Muscle of back (tissue), 11 donors: ENCODE results near the gene CCNB1. TPM values are rescaled to one million over a fixed set of nuclear protein-coding genes. Genes with fewer than 3 reads are reported as not detected.
"Not testable (repeated sequence)": the region's sequence is repeated elsewhere in the genome, so short reads cannot be mapped to it uniquely, and the experiment has no call there.

ENCODE experiments used
- DNase-seq, 3 donors: peaks; one replicate each; pipeline versions ENCODE4 v3.0.0 to v3.0.0-alpha.2; 2013
- polyA plus RNA-seq, 10 donors: library from polyadenylated mRNA; unstranded; fragments of 120-200 nt; gene quantifications; one replicate each; pipeline ENCODE4 v1.2.1, GENCODE V29; 2013; ENCODE audit not compliant: insufficient read length in 10 of 10

CCNB1 gene
- polyA plus RNA-seq, 10 donors: 26.5 to 62.6 (median 40.0) TPM

DNA sequence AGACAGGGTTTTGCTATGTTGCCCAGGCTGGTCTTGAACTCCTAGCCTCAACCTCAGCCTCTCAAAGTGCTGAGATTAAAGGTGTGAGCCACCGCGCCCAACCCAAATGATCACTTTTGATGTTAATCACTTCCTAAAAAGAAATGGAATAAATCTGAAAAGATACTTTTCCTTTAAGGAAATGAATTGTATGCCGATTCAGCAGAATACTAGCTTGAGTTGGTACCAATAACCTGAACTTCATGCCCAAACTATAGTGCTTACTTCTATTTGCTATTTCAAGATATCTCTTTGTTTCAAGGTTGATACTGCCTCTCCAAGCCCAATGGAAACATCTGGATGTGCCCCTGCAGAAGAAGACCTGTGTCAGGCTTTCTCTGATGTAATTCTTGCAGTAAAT lies 4.0 kb downstream of the CCNB1 start:
- DNase-seq: no peak

DNA sequence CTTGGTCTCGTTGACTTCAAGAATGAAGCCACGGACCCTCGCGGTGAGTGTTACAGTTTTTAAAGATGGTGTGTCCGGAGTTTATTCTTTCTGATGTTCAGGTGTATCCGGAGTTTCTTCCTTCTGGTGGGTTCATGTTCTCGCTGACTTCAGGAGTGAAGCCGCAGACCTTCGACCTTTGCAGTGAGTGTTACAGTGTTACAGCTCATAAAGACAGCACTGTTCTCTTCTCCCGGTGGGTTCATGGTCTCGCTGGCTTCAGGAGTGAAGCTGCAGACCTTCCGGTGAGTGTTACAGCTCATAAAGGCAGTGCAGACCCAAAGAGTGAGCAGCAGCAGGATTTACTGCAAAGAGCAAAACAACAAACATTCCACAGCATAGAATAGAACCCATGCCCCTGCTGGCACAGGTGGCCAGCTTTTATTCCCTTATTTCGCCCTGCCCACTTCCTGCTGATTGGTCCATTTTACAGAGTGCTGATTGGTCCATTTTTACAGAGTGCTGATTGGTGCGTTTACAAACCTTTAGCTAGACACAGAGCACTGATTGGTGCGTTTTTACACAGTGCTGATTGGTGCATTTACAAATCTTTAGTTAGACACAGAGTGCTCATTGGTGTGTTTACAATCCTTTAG lies 14.8 kb downstream of the CCNB1 start:
- DNase-seq: not testable (repeated sequence)

DNA sequence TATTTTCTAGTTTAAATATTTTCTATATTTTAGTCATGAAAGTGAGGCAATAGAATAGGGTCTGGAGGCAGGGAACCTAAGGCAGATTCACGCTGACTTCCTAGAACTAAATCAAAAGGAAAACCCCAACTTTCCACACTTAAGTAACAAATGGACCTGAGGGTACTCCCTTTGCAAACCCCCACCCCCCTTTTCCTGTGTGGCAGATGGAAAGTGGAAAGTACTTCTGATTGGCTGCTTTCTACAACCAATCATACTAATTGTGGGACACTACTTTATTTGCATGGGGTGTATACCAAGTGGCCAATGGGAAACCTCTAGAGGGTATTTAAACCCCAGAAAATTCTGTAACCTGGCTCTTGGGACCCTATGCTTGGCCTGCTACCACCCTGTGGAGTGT lies 17.7 kb downstream of the CCNB1 start:
- DNase-seq: no peak

DNA sequence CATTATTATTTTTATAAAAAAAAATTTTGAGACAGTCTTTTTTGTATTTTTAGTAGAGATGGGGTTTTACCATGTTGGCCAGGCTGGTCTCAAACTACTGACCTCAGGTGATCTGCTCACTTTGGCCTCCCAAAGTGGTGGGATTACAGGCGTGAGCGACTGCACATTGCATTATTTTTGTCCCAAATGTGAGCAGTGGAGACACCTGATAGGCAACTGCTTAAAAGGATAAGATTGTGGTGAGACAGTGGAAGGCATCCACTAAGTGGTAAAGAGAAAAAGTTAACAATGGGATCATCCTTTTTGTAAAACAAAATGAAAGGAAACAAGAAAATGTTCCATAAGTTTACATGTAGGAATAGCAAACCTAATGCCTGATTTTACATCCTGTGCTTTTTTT lies 20.4 kb downstream of the CCNB1 start:
- no peak for DNase-seq

DNA sequence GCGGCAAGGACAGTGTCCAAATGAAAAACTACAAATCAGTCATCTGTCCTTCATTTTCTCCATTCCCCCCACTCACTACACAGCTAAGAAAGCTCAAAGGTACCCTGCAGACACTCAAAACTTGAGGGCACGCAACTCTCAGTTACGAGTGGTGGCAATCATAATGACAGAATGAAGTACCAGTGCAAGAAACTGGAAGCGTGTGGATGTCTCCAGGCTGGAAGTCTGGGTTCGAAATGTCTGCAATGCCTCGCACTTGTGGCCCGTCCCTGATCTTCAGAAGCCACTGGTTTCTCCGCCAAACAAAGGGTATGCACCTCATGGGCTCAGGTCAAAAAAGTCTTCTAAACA lies 21.8 kb downstream of the CCNB1 start:
- no peak for DNase-seq

DNA sequence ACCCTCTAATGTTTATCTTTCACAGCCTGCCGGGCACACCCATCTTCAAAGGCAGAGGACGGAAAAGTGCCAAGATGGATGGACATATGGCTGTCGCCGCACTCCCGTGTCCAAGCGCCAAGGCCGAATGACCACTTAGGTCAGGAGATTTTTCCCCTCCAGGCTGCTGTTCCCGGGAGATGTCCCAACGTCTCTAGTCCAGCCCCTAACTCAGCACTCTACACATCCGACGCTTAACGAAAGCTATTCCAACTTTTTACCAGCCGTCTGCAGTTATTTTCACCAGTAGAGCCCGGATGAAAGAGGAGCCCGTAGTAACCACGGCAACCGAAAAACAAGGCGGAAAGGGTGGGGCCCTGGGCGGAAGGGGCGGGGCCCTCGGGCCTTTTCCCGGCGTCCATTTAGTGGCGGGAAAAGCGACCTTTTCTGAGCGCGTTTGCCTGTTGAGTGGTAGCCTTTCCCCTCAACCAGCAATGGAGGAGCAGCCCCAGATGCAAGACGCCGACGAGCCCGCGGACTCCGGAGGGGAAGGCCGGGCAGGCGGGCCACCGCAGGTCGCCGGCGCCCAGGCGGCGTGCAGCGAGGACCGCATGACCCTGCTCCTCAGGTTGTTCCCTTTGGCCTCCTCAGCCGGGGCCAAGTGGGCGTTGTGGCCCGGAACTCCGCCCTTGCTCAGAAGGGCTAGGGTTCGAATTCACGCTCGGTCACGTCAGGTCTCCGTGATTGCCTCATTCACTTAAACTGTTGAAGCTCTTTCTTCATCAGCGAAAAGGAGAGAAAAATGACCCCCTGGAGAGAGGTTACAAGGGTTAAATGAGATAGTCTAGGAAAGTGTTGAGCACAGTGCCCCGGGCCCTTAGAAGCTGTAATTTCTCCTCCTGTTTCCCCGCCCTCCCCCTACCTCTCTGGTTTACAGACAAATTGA lies 22.5 kb downstream of the CCNB1 start, which contains the start of gene CENPH:
Gene CENPH, plus strand, starts transcription at position 422 of the 925 bp plus-strand sequence. Its CDS starts 52 bp downstream, at position 474.
- DNase-seq: peak; percentile 93 to 97 (median 95)

DNA sequence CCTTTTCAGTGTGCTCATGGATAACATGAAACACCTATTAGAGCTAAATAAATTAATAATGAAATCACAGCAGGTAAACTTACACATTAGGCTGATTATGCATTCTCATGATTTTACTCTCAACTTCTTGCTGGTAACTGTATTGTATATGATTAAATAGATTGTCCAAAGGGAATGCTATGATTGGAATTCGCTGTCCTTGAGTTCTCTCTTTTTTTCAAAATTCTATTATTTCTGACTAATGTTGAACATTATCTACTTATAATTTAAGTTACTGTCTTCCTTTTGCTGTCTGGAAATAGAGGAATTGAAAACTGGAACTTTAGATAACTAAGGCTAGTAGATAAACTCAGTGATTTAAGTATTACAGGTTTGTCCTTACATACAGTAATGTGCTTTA lies 35.5 kb downstream of the CCNB1 start:
- no peak for DNase-seq

DNA sequence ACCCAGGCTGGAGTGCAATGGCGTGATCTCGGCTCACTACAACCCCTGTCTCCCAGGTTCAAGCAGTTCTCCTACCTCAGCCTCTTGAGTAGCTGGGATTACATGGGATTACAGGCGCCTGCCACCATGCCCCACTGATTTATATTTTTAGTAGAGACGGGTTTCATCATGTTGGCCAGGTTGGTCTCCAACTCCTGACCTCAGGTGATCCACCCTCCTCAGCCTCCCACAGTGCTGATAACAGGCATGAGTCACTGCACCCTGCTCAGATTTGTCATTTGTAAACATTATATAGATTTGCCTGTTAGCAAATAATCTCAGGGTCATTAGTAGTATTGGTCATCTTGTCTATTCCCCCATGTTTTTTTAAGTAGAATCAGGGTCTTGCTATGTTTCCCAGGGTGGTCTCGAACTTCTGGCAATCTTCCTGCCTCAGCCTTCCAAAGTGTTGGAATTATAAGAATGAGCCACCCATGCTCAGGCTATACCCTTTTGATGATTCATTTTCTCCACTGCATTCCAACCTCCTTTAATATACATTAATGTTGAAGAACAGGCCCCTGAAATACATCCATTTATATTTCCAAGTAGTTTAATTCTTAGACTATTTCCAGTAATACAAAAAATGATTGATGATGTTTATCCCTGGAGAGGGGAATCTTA lies 39.7 kb downstream of the CCNB1 start:
- DNase-seq: peak in 1 of 3 donors; percentile 50

DNA sequence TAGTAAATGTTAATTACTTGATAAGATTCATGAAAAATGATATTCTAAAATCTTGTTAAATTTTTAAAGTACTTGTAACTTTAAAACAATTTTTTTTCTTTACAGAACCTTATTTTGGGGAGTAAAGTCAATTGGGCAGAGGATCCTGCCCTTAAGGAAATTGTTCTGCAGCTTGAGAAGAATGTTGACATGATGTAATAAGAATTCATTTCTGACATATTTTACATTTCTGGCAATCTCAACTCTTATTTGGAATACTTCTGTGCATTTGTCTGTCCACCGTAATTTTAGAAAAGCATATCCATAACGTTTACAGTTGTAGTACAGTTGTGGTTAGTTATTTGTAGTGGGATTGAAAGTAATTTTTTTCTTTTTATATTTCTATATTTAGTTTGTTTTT lies 42.7 kb downstream of the CCNB1 start:
- no peak for DNase-seq

DNA sequence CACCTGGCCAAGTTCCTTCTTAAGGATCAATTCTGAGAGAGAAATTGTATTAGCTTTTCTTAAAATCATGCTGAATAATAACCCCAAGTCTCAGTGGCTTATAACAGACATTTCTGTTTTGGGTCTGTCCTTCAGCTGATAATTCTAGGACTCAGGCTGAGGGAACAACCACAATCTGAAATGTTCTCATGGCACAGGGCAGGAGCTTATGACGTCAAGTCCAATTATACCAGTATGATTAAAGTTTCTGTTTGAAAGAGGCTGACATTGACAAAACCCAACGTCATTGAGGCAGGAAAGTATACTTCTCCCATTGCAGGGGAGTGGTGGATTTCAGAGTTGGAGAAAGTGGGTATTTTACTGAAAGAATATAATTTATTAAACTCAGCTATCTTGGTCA lies 44.2 kb downstream of the CCNB1 start:
- DNase-seq: no peak

DNA sequence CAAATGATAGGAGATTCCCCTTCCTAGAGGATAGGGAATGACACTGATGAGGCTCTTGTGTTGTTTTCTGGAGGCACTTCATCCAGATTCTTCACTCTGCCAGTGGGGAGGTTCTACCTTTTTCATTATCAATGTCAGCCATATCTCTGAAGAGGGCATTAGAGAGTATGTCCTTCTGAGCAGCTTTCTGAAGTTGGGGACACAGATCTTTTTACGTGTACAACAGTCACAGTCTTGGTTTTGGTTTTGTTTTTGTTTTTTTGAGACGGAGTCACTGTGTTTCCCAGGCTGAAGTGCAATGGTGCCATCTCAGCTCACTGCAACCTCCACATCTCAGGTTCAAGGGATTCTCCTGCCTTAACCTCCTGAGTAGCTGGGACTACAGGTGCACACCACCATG lies 45.1 kb downstream of the CCNB1 start:
- no peak for DNase-seq

DNA sequence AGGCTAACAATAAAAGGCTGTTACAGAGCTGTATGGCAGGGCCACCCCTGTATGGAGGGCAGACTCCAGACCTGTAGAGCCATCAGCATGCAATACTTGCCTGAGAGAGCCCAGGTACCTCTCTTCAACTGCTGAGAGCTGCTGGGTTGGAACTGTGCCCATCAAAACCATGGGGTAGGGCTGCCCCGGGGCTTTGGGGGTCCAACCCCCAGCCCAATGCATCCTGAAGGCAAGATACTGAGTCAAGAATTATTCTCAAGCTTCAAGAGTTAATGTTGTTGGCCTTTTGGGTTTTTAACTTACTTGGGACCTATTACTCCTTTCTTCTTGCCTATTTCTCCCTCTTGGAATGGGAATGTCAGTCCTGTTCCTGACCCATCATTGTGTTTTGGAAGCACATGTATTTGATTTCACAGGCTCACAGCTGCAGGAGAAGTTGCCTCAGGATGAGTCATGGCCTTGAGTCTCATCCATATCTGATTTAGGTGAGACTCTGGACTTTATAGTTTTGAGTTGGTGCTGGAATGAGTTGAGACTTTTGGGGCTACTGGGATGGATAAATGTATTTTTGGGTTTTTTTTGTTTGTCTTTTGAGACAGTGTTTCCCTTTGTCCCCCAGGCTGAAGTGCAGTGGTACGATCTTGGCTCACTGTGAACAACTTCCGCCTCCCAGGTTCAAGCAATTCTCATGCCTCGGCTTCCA lies 46.7 kb downstream of the CCNB1 start:
- DNase-seq: no peak

DNA sequence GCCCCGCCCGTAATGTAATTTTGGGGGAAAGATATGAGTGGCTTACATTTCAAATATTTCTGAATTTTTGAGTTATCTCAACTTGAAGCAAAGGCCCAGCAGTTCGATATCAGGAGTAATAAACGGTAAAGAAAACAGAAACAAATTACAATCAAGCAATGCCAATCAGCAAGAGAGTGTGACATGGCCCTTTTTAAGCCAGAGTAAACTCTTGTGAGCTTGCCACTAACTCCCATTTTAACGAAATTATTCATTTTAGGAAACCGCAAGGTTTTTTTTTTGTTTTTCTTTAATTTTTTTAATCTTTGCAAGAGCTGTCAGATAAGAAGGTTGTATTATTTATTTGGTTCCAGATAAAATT lies 50.2 kb downstream of the CCNB1 start:
- no peak for DNase-seq

DNA sequence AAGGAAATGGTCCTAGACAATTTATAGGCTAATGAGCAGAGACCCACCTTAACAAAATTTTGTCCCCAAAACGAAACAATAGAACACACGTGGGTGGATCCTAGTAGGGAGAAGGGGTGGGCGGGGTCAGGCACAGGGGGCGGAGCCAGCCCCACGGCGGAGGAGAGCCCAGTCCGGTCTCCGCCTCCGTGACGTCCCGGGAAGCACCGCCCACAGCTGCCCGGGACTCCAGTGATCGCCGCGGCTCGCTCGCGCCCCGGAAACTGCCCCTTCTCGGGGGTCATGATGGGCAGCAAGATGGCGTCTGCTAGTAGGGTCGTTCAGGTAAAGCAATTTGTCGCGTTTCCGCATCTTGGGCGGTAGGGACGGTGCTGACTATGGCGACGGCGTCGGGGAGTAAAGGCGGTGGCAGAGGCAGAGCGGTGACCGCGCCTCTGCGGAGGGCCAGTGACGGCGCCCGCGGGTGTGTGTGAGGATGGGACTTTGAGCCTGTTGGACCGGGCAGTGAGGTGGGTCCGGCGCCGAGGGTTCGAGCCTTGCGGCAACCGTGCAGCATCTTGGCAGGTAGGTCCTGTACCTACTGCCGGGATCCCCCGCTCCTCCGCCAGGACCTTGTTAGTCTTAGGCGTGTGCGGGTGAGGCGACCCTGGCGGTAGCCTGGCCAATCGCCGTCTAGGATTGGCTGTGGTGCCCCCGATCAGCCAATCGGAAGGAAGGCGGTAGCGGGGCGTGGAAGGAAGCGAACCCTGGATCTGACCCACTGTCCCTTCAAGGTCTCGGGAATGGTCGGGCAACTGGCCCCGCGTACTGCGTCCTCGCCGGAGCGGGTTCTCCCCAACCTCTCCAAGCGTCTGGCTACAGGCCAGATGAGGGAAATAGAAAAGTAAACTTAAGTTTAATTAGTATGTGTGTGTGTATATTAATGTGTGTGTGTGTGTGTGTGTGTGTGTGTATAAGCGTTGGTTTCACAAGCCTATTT lies 50.9 kb downstream of the CCNB1 start:
- DNase-seq: peak; percentile 93 to 97 (median 95)

DNA sequence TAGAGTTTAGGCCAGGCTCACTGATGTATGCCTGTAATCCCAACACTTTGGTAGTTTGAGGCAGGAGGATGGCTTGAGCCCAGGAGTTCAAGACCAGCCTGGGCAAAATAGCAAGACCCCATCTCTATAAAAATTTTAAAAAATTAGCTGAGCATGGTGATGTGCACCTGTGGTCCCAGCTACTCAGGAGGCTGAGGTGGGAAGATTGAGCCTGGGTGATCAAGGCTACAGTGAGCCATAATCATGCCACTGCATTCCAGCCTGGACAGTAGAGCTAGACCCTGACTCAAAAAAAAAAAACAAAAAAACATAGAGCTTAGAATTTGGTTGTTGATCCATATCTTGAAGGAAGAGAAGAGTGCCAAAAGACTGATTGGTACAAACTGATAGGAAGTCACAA lies 53.0 kb downstream of the CCNB1 start:
- DNase-seq: no peak

DNA sequence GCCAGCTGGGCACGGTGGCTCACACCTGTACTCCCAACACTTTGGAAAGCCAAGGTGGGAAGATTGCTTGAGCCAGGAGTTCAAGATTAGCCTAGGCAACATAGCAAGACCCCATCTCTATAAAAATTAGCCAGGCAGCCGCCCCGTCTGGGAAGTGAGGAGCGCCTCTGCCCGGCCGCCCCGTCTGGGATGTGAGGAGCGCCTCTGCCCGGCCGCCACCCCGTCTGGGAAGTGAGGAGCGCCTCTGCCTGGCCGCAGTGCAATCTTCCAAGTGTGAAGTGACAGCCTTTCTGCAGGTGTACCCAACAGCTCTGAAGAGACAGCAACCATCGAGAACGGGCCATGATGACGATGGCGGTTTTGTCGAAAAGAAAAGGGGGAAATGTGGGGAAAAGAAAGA lies 53.4 kb downstream of the CCNB1 start:
- not testable (repeated sequence) for DNase-seq

DNA sequence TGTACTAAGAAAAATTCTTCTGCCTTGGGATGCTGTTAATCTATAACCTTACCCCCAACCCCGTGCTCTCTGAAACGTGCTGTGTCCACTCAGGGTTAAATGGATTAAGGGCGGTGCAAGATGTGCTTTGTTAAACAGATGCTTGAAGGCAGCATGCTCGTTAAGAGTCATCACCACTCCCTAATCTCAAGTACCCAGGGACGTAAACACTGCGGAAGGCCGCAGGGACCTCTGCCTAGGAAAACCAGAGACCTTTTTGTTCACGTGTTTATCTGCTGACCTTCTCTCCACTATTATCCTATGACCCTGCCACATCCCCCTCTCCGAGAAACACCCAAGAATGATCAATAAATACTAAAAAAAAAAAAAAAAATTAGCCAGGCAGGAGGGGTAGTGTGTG lies 53.9 kb downstream of the CCNB1 start:
- DNase-seq: not testable (repeated sequence)

DNA sequence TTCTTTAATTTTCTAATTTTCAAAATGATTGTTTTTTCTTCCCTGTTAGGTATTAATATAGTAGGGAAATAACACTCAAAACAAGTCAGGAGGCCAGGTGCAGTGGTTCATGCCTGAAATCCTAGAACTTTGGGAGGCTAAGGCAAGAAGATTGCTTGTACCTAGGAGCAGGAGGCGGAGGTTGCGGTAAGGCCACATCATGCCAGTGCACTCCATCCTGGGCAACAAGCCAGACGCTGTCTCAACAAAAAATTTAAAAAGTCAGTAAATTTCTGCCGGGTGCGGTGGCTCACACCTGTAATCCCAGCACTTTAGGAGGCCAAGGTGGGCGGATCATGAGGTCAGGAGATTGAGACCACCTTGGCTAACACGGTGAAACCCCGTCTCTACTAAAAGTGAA lies 57.6 kb downstream of the CCNB1 start:
- DNase-seq: no peak

DNA sequence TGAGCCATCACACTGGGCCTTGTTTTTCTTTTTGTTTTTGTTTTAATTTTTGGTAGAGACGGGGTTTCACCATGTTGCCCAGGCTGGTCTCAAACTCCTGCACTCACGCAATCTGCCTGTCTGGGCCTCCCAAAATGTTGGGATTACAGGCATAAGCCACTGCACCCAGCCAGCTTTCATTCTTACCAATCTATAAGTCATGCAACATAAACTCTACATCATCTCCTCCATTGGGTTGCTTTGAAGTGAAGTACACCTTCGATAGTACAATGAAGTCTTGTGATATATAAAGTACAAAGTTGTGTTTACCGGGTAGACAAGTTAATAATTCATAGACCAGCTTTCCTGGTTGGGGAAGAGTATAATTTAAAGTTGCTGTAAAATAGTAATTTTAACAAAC lies 58.9 kb downstream of the CCNB1 start:
- DNase-seq: no peak
